Measurements from ENCODE around the gene SH3D19. TPM values are rescaled to one million over a fixed set of nuclear protein-coding genes. Genes with fewer than 3 reads are reported as not detected.
A peak's percentile ranks its signal among the peaks of the same experiment; 100 is the strongest.
"Not testable (repeated sequence)": the region's sequence is repeated elsewhere in the genome, so short reads cannot be mapped to it uniquely, and the experiment has no call there.

The SH3D19 gene
- total RNA-seq, 3 donors from 2014 or later: 97.5 to 140 (median 102) TPM

GRCh38 chr4:151259752-151260151, 65.7 kb downstream of the SH3D19 start:
- intact Hi-C loops (cut with DNase I, micrococcal nuclease): no loop called here
- no peak for TF ChIP-seq CTCF (IDR thresholded peaks at IDR 0.05)
- no peak for DNase-seq
- Histone ChIP-seq H3K9me3 (no peaks in the 10 kb centered on the region), H3K4me3 (no peak overlapping the region), H3K36me3 (ENCODE audit: low read depth) (no peaks in the 10 kb centered on the region), H3K4me1 (ENCODE audit: low read depth) (no peaks in the 10 kb centered on the region)
- no peak for ATAC-seq

GRCh38 chr4:151257704-151258103, 67.7 kb downstream of the SH3D19 start:
- ATAC-seq: no peak

GRCh38 chr4:151256134-151256533, 69.3 kb downstream of the SH3D19 start:
- no peak overlapping the region for H3K4me3 ChIP-seq
- TF ChIP-seq CTCF (IDR thresholded peaks at IDR 0.05): no peak
- no peaks in the 10 kb centered on the region for H3K9me3 ChIP-seq
- no peaks in the 10 kb centered on the region for H3K36me3 ChIP-seq (ENCODE audit: low read depth)
- DNase-seq: no peak
- ATAC-seq: peak; percentile 31
- H3K4me1 ChIP-seq (ENCODE audit: low read depth): no peaks in the 10 kb centered on the region
- intact Hi-C loops (cut with DNase I, micrococcal nuclease): no loop called here

More at GRCh38 chr4:151257704-151258103, 67.7 kb downstream of the SH3D19 start:
- DNase-seq: no peak
- Histone ChIP-seq H3K9me3 (no peaks in the 10 kb centered on the region), H3K4me3 (no peak overlapping the region), H3K4me1 (ENCODE audit: low read depth) (no peaks in the 10 kb centered on the region), H3K36me3 (ENCODE audit: low read depth) (no peaks in the 10 kb centered on the region)
- TF ChIP-seq CTCF (IDR thresholded peaks at IDR 0.05): no peak
- intact Hi-C loops (cut with DNase I, micrococcal nuclease): no loop called here

- H3K9me3 ChIP-seq; DNase-seq; H3K4me1 ChIP-seq (ENCODE audit: low read depth); H3K4me3 ChIP-seq; H3K36me3 ChIP-seq (ENCODE audit: low read depth); intact Hi-C loops (cut with DNase I, micrococcal nuclease); ATAC-seq: not testable (repeated sequence)
These were observed 69.7 kb downstream of the SH3D19 start for GRCh38 chr4:151255680-151256079.

- intact Hi-C loops (cut with DNase I, micrococcal nuclease); H3K4me1 ChIP-seq (ENCODE audit: low read depth); H3K9me3 ChIP-seq; DNase-seq; ATAC-seq; H3K4me3 ChIP-seq; H3K36me3 ChIP-seq (ENCODE audit: low read depth): not testable (repeated sequence)
These were observed 70.2 kb downstream of the SH3D19 start for GRCh38 chr4:151255226-151255625.

- intact Hi-C loops (cut with DNase I, micrococcal nuclease): no loop called here
- TF ChIP-seq CTCF (IDR thresholded peaks at IDR 0.05): no peak
- ATAC-seq: no peak
These were observed 73.7 kb downstream of the SH3D19 start for GRCh38 chr4:151251603-151252304.

GRCh38 chr4:151250706-151251105, 74.7 kb downstream of the SH3D19 start:
- Histone ChIP-seq H3K4me3 (no peak overlapping the region), H3K4me1 (ENCODE audit: low read depth) (peaks cover 5% of the 10 kb centered on the region), H3K9me3 (no peaks in the 10 kb centered on the region), H3K36me3 (ENCODE audit: low read depth) (no peaks in the 10 kb centered on the region)
- ATAC-seq (no peak), DNase-seq (no peak)
- intact Hi-C loops (cut with DNase I, micrococcal nuclease): no loop called here
- no peak for TF ChIP-seq CTCF (IDR thresholded peaks at IDR 0.05)

More at GRCh38 chr4:151251603-151252304, 73.7 kb downstream of the SH3D19 start:
- H3K4me1 ChIP-seq (ENCODE audit: low read depth): peaks cover 5% of the 10 kb centered on the region
- no peak for DNase-seq
- no peaks in the 10 kb centered on the region for H3K36me3 ChIP-seq (ENCODE audit: low read depth)
- no peak overlapping the region for H3K4me3 ChIP-seq
- H3K9me3 ChIP-seq: no peaks in the 10 kb centered on the region
